Transverse colon (tissue), 4 donors: ENCODE measurements around the gene TTYH3. TPM values are rescaled to one million over a fixed set of nuclear protein-coding genes. Genes with fewer than 3 reads are reported as not detected.
"Not testable (repeated sequence)": the region's sequence is repeated elsewhere in the genome, so short reads cannot be mapped to it uniquely, and the experiment has no call there.

Source experiments
- DNase-seq: peaks from one replicate; pipeline ENCODE4 v3.0.0-alpha.2; 2019
- H3K27ac ChIP-seq, 4 donors: fragments of 200-600 bp; sonication (generic); 2 replicates each; pipeline ENCODE4 v1.5.1; 2016 to 2018; ENCODE audit warnings: inconsistent platforms in 4 of 4
- H3K27me3 ChIP-seq: fragments of 200-600 bp; sonication (generic); 2 replicates; pipeline ENCODE4 v1.5.1; 2017; ENCODE audit warnings: inconsistent platforms
- H3K36me3 ChIP-seq, 4 donors: fragments of 200-600 bp; sonication (generic); 2 replicates each; pipeline ENCODE4 v1.5.1; 2017 to 2019; ENCODE audit warnings: inconsistent platforms in 4 of 4
- H3K4me1 ChIP-seq, 4 donors: fragments of 200-600 bp; sonication (generic); 2 replicates each; pipeline ENCODE4 v1.5.1; 2017 to 2020; ENCODE audit warnings: inconsistent platforms in 4 of 4
- H3K4me3 ChIP-seq, 4 donors: fragments of 200-600 bp; sonication (generic); 1 replicate in 1 of 4; 2 replicates in 3 of 4; pipeline versions ENCODE4 v1.5.1 to v1.6.1; 2017 to 2019; ENCODE audit warnings: inconsistent platforms in 4 of 4
- H3K9me3 ChIP-seq, 2 donors: fragments of 200-600 bp; sonication (generic); 2 replicates each; pipeline ENCODE4 v1.5.1; 2017 to 2019; ENCODE audit warnings: inconsistent platforms in 2 of 2
- EP300 ChIP-seq: sonication (generic); formaldehyde crosslinking; IDR thresholded peaks from one replicate; pipeline ENCODE4 v1.6.1; 2017; ENCODE audit warnings: antibody characterized with exemption, low read depth
- POLR2A ChIP-seq: fragments of 450-650 bp; IDR thresholded peaks from one replicate; pipeline ENCODE4 v1.6.1; 2016; ENCODE audit warnings: antibody characterized with exemption, mild to moderate bottlenecking, moderate library complexity
- POLR2AphosphoS5 ChIP-seq, 3 donors: sonication (generic); formaldehyde crosslinking; IDR thresholded peaks; one replicate each; pipeline ENCODE4 v1.6.1; 2016; ENCODE audit warnings: antibody characterized with exemption in 3 of 3
- WGBS, 2 donors: methylation state at CpG; one replicate each; pipeline ENCODE4 v1.1.5; 2018; ENCODE audit warnings: low coverage in 1 of 2; 5-methylcytosine and 5-hydroxymethylcytosine counted together
- in situ Hi-C, 4 donors: fragments of 200-750 bp; cut with MboI; loops; one replicate each; pipeline versions ENCODE4 v1.15.0 to v1.15.1; 2017; ENCODE audit warnings: low sequenced_read_pairs in 3 of 4, low pct_ligation_motif_present in 1 of 4, low pct_unique_long_range_greater_than_20kb in 1 of 4
- intact Hi-C: fragments of 100-400 bp; cut with DNase I; formaldehyde crosslinking; loops from one replicate; pipeline ENCODE4 v1.15.1; 2023; ENCODE audit warnings: low total_unique reads
- total RNA-seq, 4 donors: library from RNA; depleted of rRNA; stranded (reverse); fragments of >200 nt; gene quantifications; one replicate each; pipeline ENCODE4 v1.1.0, GENCODE V29; 2016
- TF ChIP-seq, protein P1 (sequence below), 5 experiments: fragments of 200-600 bp in 3 of 5; fragments of 450-650 bp in 2 of 5; sonication (generic) in 3 of 5; IDR thresholded peaks; 1 replicate in 2 of 5; 2 replicates in 3 of 5; pipeline ENCODE4 v1.5.1; 2016 to 2017; ENCODE audit warnings: antibody characterized with exemption in 5 of 5, inconsistent platforms in 3 of 5, mild to moderate bottlenecking in 2 of 5, moderate library complexity in 1 of 5

Gene TTYH3
- total RNA-seq, 4 donors from 2014 or later: 11.2 to 43.6 (median 23.0) TPM

DNA sequence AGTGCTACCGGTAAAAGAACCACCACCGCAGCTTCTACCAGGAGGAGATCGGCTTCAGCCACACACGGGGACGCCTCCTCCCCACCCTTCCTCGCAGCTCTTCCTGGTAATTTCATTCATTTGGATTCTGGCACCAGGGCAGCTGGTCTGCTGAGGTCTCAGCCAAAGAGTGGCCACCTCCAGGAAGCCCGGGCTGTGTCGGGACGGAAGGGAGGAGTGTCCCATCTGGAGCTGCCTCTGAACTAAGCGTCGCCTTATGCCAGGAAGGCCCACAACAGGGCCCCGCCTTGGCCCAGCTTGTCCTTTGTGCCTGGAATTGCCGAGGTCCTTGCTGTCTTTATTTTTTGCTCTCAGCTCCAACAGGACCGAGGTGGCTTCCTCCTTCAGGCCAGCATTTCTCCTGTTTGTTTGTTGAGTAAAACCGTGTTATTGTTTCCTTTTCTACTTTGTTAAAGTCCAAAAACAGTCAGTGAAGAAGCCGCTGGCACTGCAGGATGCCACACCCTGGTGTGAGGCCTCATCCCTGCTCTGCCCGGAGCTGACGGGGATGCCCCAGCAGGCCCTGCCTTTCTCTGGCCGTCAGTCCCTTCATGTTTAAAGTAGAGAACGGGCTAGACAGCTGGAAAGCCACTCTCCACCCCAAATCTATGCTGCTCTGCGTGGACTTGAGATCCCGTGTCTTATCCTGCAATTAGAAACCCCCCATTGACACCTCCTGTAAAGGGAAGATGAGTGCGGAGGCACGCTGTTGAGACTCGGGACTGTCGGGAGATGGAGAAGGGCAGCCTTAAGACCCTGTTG is 24.5 kb upstream of the TTYH3 start:
- Histone ChIP-seq H3K4me1 (peaks cover 0 to 4% (median 1%) of the 10 kb centered on the region in 4 donors), H3K36me3 (no peaks in the 10 kb centered on the region), H3K27ac (peak overlapping the region; percentile 45 to 59 (median 52)), H3K4me3 (no peak overlapping the region), H3K9me3 (no peaks in the 10 kb centered on the region), H3K27me3 (no peaks in the 10 kb centered on the region)
- DNase-seq: peak; percentile 67
- WGBS, 2 donors: 58 to 70% methylated on average over 8 to 26 of the region's 26 CpGs
- in situ Hi-C loops (no loop called here), intact Hi-C loops (no loop called here)
- TF ChIP-seq, protein P1, sequence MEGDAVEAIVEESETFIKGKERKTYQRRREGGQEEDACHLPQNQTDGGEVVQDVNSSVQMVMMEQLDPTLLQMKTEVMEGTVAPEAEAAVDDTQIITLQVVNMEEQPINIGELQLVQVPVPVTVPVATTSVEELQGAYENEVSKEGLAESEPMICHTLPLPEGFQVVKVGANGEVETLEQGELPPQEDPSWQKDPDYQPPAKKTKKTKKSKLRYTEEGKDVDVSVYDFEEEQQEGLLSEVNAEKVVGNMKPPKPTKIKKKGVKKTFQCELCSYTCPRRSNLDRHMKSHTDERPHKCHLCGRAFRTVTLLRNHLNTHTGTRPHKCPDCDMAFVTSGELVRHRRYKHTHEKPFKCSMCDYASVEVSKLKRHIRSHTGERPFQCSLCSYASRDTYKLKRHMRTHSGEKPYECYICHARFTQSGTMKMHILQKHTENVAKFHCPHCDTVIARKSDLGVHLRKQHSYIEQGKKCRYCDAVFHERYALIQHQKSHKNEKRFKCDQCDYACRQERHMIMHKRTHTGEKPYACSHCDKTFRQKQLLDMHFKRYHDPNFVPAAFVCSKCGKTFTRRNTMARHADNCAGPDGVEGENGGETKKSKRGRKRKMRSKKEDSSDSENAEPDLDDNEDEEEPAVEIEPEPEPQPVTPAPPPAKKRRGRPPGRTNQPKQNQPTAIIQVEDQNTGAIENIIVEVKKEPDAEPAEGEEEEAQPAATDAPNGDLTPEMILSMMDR (IDR thresholded peaks at IDR 0.05): no peak
- TF ChIP-seq POLR2A: no peak
- no peak for TF ChIP-seq EP300

DNA sequence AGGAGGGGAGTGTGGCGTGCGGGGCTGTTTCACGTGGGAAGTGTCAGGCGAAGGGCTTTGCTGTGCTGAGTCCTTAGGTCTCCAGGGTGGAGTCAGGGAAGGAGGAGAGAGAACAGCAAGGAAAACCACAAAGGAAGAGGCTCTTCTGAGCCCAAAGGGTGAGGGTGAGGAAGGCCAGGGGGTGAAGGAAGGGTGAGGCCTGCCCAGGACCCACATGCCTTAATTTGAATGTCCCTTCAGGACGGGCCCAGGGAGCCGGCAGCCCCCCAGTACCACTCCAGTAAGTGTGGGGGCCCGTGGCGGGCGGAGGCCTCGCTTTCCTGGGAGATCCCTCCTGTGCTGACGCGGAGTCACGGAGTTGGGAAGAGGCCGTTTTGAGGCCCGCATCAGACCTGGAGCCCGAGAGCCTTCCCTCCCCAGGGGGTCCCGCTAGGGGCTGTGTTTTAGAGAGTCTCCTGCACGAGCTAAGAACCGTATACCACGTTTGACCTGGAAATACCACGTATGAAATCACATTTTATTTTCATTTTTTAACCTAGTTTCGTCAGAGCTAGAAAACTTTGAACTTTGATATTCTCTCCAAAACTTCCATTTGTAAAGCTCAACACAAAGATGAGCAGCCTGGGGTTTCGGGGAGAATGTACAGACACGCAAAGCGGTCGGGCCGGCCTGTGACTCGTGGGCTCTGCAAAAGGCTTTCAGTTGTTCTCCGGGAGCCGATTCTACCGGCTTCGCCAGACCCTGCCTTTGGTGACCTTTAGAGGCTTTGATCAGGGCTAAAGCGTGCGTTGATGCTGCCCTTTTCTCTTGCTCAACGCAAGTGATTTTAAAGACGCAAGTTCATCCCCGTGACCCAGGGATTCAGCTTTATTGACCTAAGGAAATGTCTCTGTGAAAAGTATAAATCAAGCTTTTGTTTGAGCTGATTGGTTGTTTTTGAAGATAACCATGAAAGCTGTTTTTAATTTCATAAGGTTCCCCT is 23.6 kb upstream of the TTYH3 start:
- 73 to 85% methylated on average over 6 to 37 of the region's 37 CpGs for WGBS, 2 donors
- DNase-seq: no peak
- Histone ChIP-seq H3K27ac (peak overlapping the region; percentile 45 to 59 (median 52)), H3K4me3 (no peak overlapping the region), H3K9me3 (no peaks in the 10 kb centered on the region), H3K36me3 (no peaks in the 10 kb centered on the region), H3K4me1 (peaks cover 0 to 7% (median 1%) of the 10 kb centered on the region in 4 donors), H3K27me3 (no peaks in the 10 kb centered on the region)
- in situ Hi-C loops (no loop called here), intact Hi-C loops (no loop called here)
- TF ChIP-seq POLR2A: no peak
- no peak for TF ChIP-seq EP300
- no peak for TF ChIP-seq POLR2AphosphoS5 (IDR thresholded peaks at IDR 0.05)
- TF ChIP-seq, protein P1 (IDR thresholded peaks at IDR 0.05): no peak

DNA sequence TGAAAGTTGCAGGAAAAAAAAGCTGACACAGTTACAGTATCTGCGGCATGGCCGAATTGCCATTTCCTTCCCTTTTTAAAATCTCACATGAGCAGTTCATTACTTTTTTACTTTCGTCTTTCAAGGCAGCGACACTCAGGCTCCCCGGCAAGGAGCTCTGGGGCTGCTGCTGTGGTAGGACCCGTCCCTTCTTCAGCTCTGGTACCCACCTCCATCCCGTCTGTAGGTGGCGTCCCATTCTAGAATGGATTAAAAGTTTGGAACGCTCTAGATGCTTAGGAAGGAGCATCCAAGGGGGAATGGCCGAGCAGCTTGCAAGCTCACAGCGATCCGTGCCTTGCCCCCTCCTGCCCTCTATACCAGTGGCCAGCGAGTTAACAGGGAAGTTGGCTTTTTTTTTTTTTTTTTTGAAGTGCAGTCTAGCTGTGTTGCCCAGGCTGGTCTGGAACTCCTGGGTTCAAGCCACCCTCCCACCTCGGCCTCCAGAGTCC is 22.8 kb upstream of the TTYH3 start:
- in situ Hi-C loops: no loop called here
- no peaks in the 10 kb centered on the region for H3K36me3 ChIP-seq
- TF ChIP-seq POLR2AphosphoS5 (IDR thresholded peaks at IDR 0.05): no peak
- no peak for TF ChIP-seq EP300
- TF ChIP-seq, protein P1 (IDR thresholded peaks at IDR 0.05): peak in 1 of 5 experiments; percentile 19
- TF ChIP-seq POLR2A: peak; percentile 16
- H3K27ac ChIP-seq: peak overlapping the region; percentile 12 to 59 (median 48)
- intact Hi-C loops: no loop called here
- WGBS, 2 donors: 57 to 70% methylated on average over 3 to 14 of the region's 14 CpGs
- no peaks in the 10 kb centered on the region for H3K27me3 ChIP-seq
- peaks cover 0 to 12% (median 1%) of the 10 kb centered on the region in 4 donors for H3K4me1 ChIP-seq
- no peak for DNase-seq
- H3K9me3 ChIP-seq: no peaks in the 10 kb centered on the region
- H3K4me3 ChIP-seq: no peak overlapping the region

DNA sequence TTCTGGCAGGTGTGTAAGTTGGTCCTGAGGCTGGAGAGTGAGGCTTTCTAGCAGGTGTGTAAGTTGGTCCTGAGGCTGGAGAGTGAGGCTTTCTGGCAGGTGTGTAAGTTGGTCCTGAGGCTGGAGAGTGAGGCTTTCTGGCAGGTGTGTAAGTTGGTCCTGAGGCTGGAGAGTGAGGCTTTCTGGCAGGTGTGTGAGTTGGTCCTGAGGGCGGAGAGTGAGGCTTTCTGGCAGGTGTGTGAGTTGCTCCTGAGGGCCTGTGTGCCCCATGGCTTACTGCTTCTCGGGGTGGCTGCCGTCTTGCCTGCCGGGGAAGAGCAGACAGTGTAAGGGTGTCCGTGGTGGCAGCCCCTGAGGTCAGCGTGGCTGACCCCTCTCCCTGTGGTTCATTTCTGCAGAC is 22.1 kb upstream of the TTYH3 start:
- H3K27me3 ChIP-seq, DNase-seq, H3K9me3 ChIP-seq, in situ Hi-C loops, H3K36me3 ChIP-seq, intact Hi-C loops, H3K4me3 ChIP-seq: not testable (repeated sequence)
- 88% methylated on average over 6 of the region's 6 CpGs; no CpG with 5 or more reads in 1 of the 2 donors for WGBS, 2 donors
- Histone ChIP-seq H3K4me1 (peaks cover 0 to 12% (median 1%) of the 10 kb centered on the region in 4 donors), H3K27ac (peak overlapping the region; percentile 12 to 59 (median 32))
